HG02840 (cell line): ENCODE measurements around the gene KCNN3.

Experiments used
- ATAC-seq: cut with Tn5 transposase; IDR thresholded peaks from one replicate; pipeline ENCODE4 v1.9.1; 2021; ENCODE audit warnings: mild to moderate bottlenecking, moderate library complexity, moderate number of reproducible peaks; ENCODE audit not compliant: unreplicated experiment, low FRiP score

Gene KCNN3

GRCh38 chr1:154863315-154864174 is 6.5 kb downstream of the KCNN3 start:
- no peak for ATAC-seq

GRCh38 chr1:154862907-154863306 is 7.2 kb downstream of the KCNN3 start:
- ATAC-seq = no peak

- no peak for ATAC-seq
These were observed 8.4 kb downstream of the KCNN3 start for GRCh38 chr1:154861607-154862094.

- peak; percentile 70 for ATAC-seq
These were observed 9.8 kb downstream of the KCNN3 start for GRCh38 chr1:154860156-154860870.

GRCh38 chr1:154859786-154860155 is 10.3 kb downstream of the KCNN3 start:
- peak; percentile 37 for ATAC-seq

GRCh38 chr1:154859151-154859785 is 10.8 kb downstream of the KCNN3 start:
- no peak for ATAC-seq

- no peak for ATAC-seq
These were observed 12.5 kb downstream of the KCNN3 start for GRCh38 chr1:154857441-154858215.

GRCh38 chr1:154857022-154857421 is 13.1 kb downstream of the KCNN3 start:
- no peak for ATAC-seq

GRCh38 chr1:154856544-154856943 is 13.5 kb downstream of the KCNN3 start:
- ATAC-seq = no peak

GRCh38 chr1:154856049-154856448 is 14.0 kb downstream of the KCNN3 start:
- no peak for ATAC-seq

- ATAC-seq = no peak
These were observed 14.8 kb downstream of the KCNN3 start for GRCh38 chr1:154855186-154855851.

- no peak for ATAC-seq
These were observed 17.2 kb downstream of the KCNN3 start for GRCh38 chr1:154852845-154853244.

- no peak for ATAC-seq
These were observed 18.5 kb downstream of the KCNN3 start for GRCh38 chr1:154851392-154852177.

- no peak for ATAC-seq
These were observed 20.4 kb downstream of the KCNN3 start for GRCh38 chr1:154849645-154850131.

- ATAC-seq = no peak
These were observed 21.1 kb downstream of the KCNN3 start for GRCh38 chr1:154848983-154849382.

- ATAC-seq = no peak
These were observed 22.2 kb downstream of the KCNN3 start for GRCh38 chr1:154847891-154848290.

GRCh38 chr1:154846565-154847442 is 23.3 kb downstream of the KCNN3 start:
- no peak for ATAC-seq

GRCh38 chr1:154845879-154846278 is 24.2 kb downstream of the KCNN3 start:
- ATAC-seq = no peak
